CD4-positive, CD25-positive, alpha-beta regulatory T cell (primary cell): ENCODE results near the gene OCA2. TPM values are rescaled to one million over a fixed set of nuclear protein-coding genes. Genes with fewer than 3 reads are reported as not detected.

Source experiments
- ATAC-seq, 2 donors: fragments of 150-1000 bp; cut with Tn5 transposase; one replicate each; pipeline ENCODE4 v1.10.0; 2021; ENCODE audit warnings: low read depth in 2 of 2, moderate number of reproducible peaks in 2 of 2, moderate library complexity in 1 of 2
- DNase-seq, 3 donors: peaks; one replicate each; pipeline versions ENCODE4 v3.0.0 to v3.0.0-alpha.2; 2012 to 2022; ENCODE audit warnings: mixed read lengths in 1 of 3
- H3K27ac ChIP-seq: one replicate; pipeline ENCODE4 v1.7.0; 2013; ENCODE audit warnings: mild to moderate bottlenecking, low read length; ENCODE audit not compliant: insufficient read depth, poor library complexity, severe bottlenecking
- H3K27me3 ChIP-seq: one replicate; pipeline ENCODE4 v1.7.0; 2013; ENCODE audit warnings: low read length; ENCODE audit not compliant: control insufficient read depth, insufficient read depth
- H3K36me3 ChIP-seq: one replicate; pipeline ENCODE4 v1.7.0; 2013; ENCODE audit warnings: mild to moderate bottlenecking, low read length, moderate library complexity; ENCODE audit not compliant: control insufficient read depth, insufficient read depth
- H3K4me1 ChIP-seq: 2 replicates; pipeline ENCODE4 v1.7.0; 2013; ENCODE audit warnings: mild to moderate bottlenecking, low read length; ENCODE audit not compliant: insufficient read depth, control insufficient read depth, poor library complexity, severe bottlenecking
- H3K4me3 ChIP-seq: one replicate; pipeline ENCODE4 v1.7.0; 2013; ENCODE audit warnings: low read depth, mild to moderate bottlenecking, low read length, moderate library complexity
- H3K9me3 ChIP-seq, 2 experiments: 1 replicate in 1 of 2; 2 replicates in 1 of 2; pipeline ENCODE4 v1.7.0; 2013; ENCODE audit warnings: low read length in 2 of 2, mild to moderate bottlenecking in 1 of 2, moderate library complexity in 1 of 2; ENCODE audit not compliant: control insufficient read depth in 2 of 2
- H3K27ac Mint-ChIP-seq, 3 donors: one replicate each; pipeline ENCODE4 v1.8.0; 2020 to 2022; ENCODE audit warnings: mild to moderate bottlenecking in 3 of 3, mixed read lengths in 3 of 3, moderate library complexity in 2 of 3
- H3K27me3 Mint-ChIP-seq: one replicate; pipeline ENCODE4 v1.8.0; 2022; ENCODE audit warnings: mild to moderate bottlenecking, mixed read lengths
- H3K36me3 Mint-ChIP-seq: one replicate; pipeline ENCODE4 v1.8.0; 2020; ENCODE audit warnings: mixed read lengths
- H3K4me1 Mint-ChIP-seq, 4 donors: one replicate each; pipeline ENCODE4 v1.8.0; 2020 to 2022; ENCODE audit warnings: mixed read lengths in 4 of 4, mild to moderate bottlenecking in 1 of 4
- H3K4me3 Mint-ChIP-seq, 4 donors: one replicate each; pipeline ENCODE4 v1.8.0; 2020 to 2022; ENCODE audit warnings: mild to moderate bottlenecking in 4 of 4, mixed read lengths in 4 of 4, moderate library complexity in 3 of 4
- H3K9me3 Mint-ChIP-seq, 7 donors: one replicate each; pipeline ENCODE4 v1.8.0; 2020 to 2022; ENCODE audit warnings: mixed read lengths in 7 of 7, mild to moderate bottlenecking in 3 of 7, moderate library complexity in 2 of 7
- polyA plus RNA-seq, 4 donors: library from polyadenylated mRNA; unstranded; fragments of 300-500 nt; fragmentation: Illumina TruSeq; gene quantifications; one replicate each; pipeline ENCODE4 v1.2.3, GENCODE V29; 2021
- total RNA-seq: library from RNA; stranded (reverse); gene quantifications from one replicate; pipeline ENCODE4 v1.2.3, GENCODE V29; 2022

The OCA2 gene
- total and polyA plus RNA-seq, 5 donors from 2014 or later, result not detected

DNA sequence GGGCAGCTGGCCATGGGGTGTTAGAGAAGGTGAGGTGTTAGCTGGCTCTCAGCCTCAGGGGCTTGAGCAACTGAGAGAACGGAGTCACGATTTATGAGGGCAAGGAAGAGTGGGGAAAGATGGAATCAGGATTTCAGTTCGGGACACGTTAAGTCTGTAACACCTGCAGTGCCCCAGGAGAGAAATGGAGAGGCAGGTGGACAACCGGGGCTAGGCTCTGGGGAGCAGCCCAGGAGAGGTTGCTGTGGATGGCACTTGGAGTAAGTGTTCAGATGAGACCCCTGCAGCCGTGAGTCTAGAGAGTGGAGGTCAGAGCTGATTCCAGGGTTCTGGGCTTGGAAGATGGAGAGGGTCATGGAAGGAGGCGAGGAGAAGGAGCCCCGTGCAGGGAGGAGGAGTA is 237.9 kb downstream of the OCA2 start:
- H3K9me3 ChIP-seq, result no peaks in the 10 kb centered on the region
- H3K27ac Mint-ChIP-seq, result no peak overlapping the region
- DNase-seq (no peak), ATAC-seq (no peak)
- H3K27me3 Mint-ChIP-seq, result no peaks in the 10 kb centered on the region
- no peak overlapping the region for H3K27ac ChIP-seq
- H3K4me1 Mint-ChIP-seq, result no peaks in the 10 kb centered on the region
- H3K36me3 Mint-ChIP-seq, result no peaks in the 10 kb centered on the region
- H3K4me1 ChIP-seq, result no peaks in the 10 kb centered on the region
- no peak overlapping the region for H3K4me3 ChIP-seq
- H3K36me3 ChIP-seq, result no peaks in the 10 kb centered on the region
- no peak overlapping the region for H3K4me3 Mint-ChIP-seq
- H3K9me3 Mint-ChIP-seq, result peaks cover 1 to 13% (median 9%) of the 10 kb centered on the region in 7 donors
- H3K27me3 ChIP-seq, result no peaks in the 10 kb centered on the region

- Mint-ChIP-seq H3K27me3 (no peaks in the 10 kb centered on the region), H3K9me3 (peaks cover 0 to 17% (median 11%) of the 10 kb centered on the region in 7 donors), H3K27ac (no peak overlapping the region), H3K4me1 (no peaks in the 10 kb centered on the region), H3K36me3 (peaks cover 4% of the 10 kb centered on the region), H3K4me3 (no peak overlapping the region)
- H3K36me3 ChIP-seq, result no peaks in the 10 kb centered on the region
- H3K27me3 ChIP-seq, result no peaks in the 10 kb centered on the region
- no peak overlapping the region for H3K27ac ChIP-seq
- DNase-seq (no peak), ATAC-seq (no peak)
- no peak overlapping the region for H3K4me3 ChIP-seq
- no peaks in the 10 kb centered on the region for H3K4me1 ChIP-seq
- H3K9me3 ChIP-seq, result no peaks in the 10 kb centered on the region
Measured at GRCh38 chr15:27855137-27855536, 244.0 kb downstream of the OCA2 start.

DNA sequence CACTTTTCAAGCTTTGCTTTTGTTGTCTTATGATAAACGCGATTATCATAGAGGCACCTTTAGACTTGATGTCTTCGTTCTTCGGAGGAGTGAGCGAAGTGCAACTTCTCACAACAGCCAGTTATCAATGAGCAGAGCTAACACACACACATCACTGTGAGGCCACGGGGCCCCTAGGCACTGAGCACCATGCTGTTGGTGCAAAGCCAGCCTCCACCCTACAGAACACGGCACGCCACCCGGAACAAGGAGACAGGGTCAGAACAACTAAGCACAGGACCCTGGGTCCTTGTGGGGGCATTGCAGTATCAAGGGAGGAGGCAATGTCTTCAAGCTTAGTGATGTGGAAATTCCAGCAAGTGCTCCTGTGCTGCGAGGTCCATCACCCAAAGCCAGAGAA is 244.5 kb downstream of the OCA2 start:
- H3K27ac ChIP-seq, result no peak overlapping the region
- Mint-ChIP-seq H3K4me1 (no peaks in the 10 kb centered on the region), H3K9me3 (peaks cover 0 to 18% (median 11%) of the 10 kb centered on the region in 7 donors), H3K4me3 (no peak overlapping the region), H3K36me3 (peaks cover 4% of the 10 kb centered on the region), H3K27me3 (no peaks in the 10 kb centered on the region), H3K27ac (no peak overlapping the region)
- H3K4me1 ChIP-seq, result no peaks in the 10 kb centered on the region
- no peaks in the 10 kb centered on the region for H3K36me3 ChIP-seq
- H3K27me3 ChIP-seq, result no peaks in the 10 kb centered on the region
- DNase-seq (no peak), ATAC-seq (no peak)
- no peaks in the 10 kb centered on the region for H3K9me3 ChIP-seq
- no peak overlapping the region for H3K4me3 ChIP-seq

- no peaks in the 10 kb centered on the region for H3K4me1 ChIP-seq
- Mint-ChIP-seq H3K27me3 (no peaks in the 10 kb centered on the region), H3K27ac (no peak overlapping the region), H3K36me3 (peaks cover 4% of the 10 kb centered on the region), H3K4me1 (no peaks in the 10 kb centered on the region), H3K4me3 (no peak overlapping the region), H3K9me3 (peaks cover 0 to 18% (median 13%) of the 10 kb centered on the region in 7 donors)
- ATAC-seq (no peak), DNase-seq (no peak)
- H3K27me3 ChIP-seq, result no peaks in the 10 kb centered on the region
- H3K9me3 ChIP-seq, result no peaks in the 10 kb centered on the region
- H3K36me3 ChIP-seq, result no peaks in the 10 kb centered on the region
- H3K27ac ChIP-seq, result no peak overlapping the region
- no peak overlapping the region for H3K4me3 ChIP-seq
Measured at GRCh38 chr15:27853624-27854455, 245.3 kb downstream of the OCA2 start.

- ATAC-seq (no peak), DNase-seq (no peak)
- Mint-ChIP-seq H3K36me3 (peaks cover 4% of the 10 kb centered on the region), H3K4me3 (no peak overlapping the region), H3K27ac (no peak overlapping the region), H3K27me3 (no peaks in the 10 kb centered on the region), H3K9me3 (peaks cover 0 to 17% (median 11%) of the 10 kb centered on the region in 7 donors), H3K4me1 (no peaks in the 10 kb centered on the region)
- H3K36me3 ChIP-seq, result no peaks in the 10 kb centered on the region
- no peak overlapping the region for H3K4me3 ChIP-seq
- H3K9me3 ChIP-seq, result no peaks in the 10 kb centered on the region
- H3K27ac ChIP-seq, result no peak overlapping the region
- H3K27me3 ChIP-seq, result no peaks in the 10 kb centered on the region
- H3K4me1 ChIP-seq, result no peaks in the 10 kb centered on the region
Measured at GRCh38 chr15:27851858-27852210, 247.3 kb downstream of the OCA2 start.

DNA sequence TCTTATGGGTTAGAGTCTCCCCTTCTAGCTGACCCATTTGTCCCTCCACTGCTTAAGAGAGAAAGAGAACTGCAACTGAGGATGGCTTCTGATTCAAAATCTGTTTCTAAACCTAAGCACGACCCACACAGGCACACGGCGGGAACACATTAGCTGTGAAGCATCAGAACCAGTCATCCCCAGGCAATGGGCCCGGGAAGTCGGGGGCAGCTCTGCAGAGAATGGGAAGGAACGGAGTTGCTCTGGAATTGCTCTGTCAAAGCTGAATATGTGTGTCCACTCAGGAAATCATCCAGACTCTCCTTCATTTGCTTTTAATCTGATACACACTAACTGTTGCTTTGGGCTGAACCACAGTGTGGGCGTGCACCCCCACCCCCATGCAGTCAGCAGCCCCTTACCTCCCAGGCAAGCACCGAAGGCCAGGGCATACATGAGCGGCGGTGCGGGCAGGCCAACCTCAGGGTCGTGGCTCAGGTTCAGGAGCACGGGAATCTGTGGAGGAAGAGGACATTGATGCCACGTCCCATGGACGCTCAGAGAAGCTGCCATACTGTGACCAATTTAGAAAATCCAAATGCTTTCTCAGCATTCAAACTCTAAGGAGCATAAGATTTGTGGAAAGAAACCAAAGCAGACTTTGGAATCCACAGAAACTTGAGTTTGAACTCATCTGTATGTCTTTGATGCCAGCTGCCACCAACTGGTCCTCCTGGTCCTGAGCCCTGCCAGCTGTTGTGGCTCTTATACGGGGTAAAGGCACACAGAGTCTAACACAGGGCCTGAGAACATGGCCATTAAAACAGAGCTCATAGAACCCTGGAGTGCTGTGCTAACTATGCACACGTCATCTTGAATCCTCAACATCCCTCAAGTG is 247.9 kb downstream of the OCA2 start:
- H3K9me3 Mint-ChIP-seq, result peaks cover 0 to 15% (median 11%) of the 10 kb centered on the region in 7 donors
- no peak for ATAC-seq
- H3K4me1 Mint-ChIP-seq, result no peaks in the 10 kb centered on the region
- H3K36me3 Mint-ChIP-seq, result peaks cover 4% of the 10 kb centered on the region
- H3K9me3 ChIP-seq, result no peaks in the 10 kb centered on the region
- H3K4me3 ChIP-seq, result no peak overlapping the region
- H3K36me3 ChIP-seq, result no peaks in the 10 kb centered on the region
- H3K27me3 Mint-ChIP-seq, result no peaks in the 10 kb centered on the region
- no peaks in the 10 kb centered on the region for H3K27me3 ChIP-seq
- no peak overlapping the region for H3K27ac Mint-ChIP-seq
- no peak for DNase-seq
- H3K4me1 ChIP-seq, result no peaks in the 10 kb centered on the region
- no peak overlapping the region for H3K4me3 Mint-ChIP-seq
- no peak overlapping the region for H3K27ac ChIP-seq

DNA sequence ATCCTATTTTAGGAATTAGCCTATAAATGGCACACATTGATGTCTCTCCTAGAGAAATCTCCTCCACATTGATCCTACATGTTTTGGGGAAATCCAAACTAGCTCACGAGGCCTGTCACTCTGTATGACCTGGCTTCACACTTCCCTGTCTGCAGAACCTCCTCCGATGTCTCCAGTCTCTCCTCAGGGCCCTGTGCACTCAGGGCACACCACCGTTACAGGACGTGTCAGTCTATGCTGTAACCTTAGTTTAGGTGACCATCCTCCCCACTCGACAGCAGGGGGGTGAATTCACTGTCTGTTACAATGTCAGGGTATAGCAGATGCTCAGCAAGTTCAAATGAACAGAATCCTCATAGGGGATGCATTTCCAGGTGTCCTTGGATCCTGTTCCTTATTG is 249.1 kb downstream of the OCA2 start:
- Mint-ChIP-seq H3K27ac (no peak overlapping the region), H3K27me3 (no peaks in the 10 kb centered on the region), H3K9me3 (peaks cover 0 to 15% (median 6%) of the 10 kb centered on the region in 7 donors), H3K4me3 (no peak overlapping the region), H3K4me1 (no peaks in the 10 kb centered on the region), H3K36me3 (peaks cover 4% of the 10 kb centered on the region)
- Histone ChIP-seq H3K4me3 (no peak overlapping the region), H3K9me3 (no peaks in the 10 kb centered on the region), H3K27me3 (no peaks in the 10 kb centered on the region), H3K27ac (no peak overlapping the region), H3K4me1 (no peaks in the 10 kb centered on the region), H3K36me3 (no peaks in the 10 kb centered on the region)
- ATAC-seq (no peak), DNase-seq (no peak)
